ENCODE measurements around the gene KDF1.
A peak's percentile ranks its signal among the peaks of the same experiment; 100 is the strongest.

GRCh38 chr1:26959722-26960624, at the start of gene KDF1:
- no peak for TF ChIP-seq POLR2AphosphoS5 (IDR thresholded peaks at IDR 0.05; ENCODE audit: borderline replicate concordance, low read depth, low read length)
- TF ChIP-seq EZH2 (IDR thresholded peaks at IDR 0.05) = peak; percentile 46

Measured in SK-N-MC (cell line).